Gastrocnemius medialis (tissue), 4 donors: ENCODE results near the gene RGS4.

ENCODE experiments used
- CTCF ChIP-seq, 5 experiments: fragments of 450-650 bp in 3 of 5; fragments of 200-600 bp in 2 of 5; sonication (generic) in 2 of 5; IDR thresholded peaks in 4 of 5; conservative IDR thresholded peaks in 1 of 5; 1 replicate in 4 of 5; 2 replicates in 1 of 5; pipeline ENCODE4 v1.5.1; 2016 to 2019; ENCODE audit warnings: antibody characterized with exemption in 5 of 5, mild to moderate bottlenecking in 3 of 5, moderate library complexity in 3 of 5
- POLR2A ChIP-seq, 2 donors: fragments of 450-650 bp; IDR thresholded peaks; one replicate each; pipeline ENCODE4 v1.6.1; 2017; ENCODE audit warnings: antibody characterized with exemption in 2 of 2, mild to moderate bottlenecking in 2 of 2, moderate library complexity in 2 of 2

- TF ChIP-seq CTCF (IDR thresholded peaks at IDR 0.05 in 4 of 5, conservative IDR thresholded peaks at IDR 0.05 in 1 of 5), result no peak
- TF ChIP-seq POLR2A (IDR thresholded peaks at IDR 0.05), result no peak
Measured at GRCh38 chr1:163022129-163022528, 47.0 kb upstream of the RGS4 start.
